NCI-H2196 (cell line): ENCODE measurements around the gene KIAA1958.

Experiments
- DNase-seq: peaks from one replicate; lab custom pipeline; 2025; ENCODE audit not compliant: unreplicated experiment; lab: John Stamatoyannopoulos, UW

KIAA1958 gene, protein sequence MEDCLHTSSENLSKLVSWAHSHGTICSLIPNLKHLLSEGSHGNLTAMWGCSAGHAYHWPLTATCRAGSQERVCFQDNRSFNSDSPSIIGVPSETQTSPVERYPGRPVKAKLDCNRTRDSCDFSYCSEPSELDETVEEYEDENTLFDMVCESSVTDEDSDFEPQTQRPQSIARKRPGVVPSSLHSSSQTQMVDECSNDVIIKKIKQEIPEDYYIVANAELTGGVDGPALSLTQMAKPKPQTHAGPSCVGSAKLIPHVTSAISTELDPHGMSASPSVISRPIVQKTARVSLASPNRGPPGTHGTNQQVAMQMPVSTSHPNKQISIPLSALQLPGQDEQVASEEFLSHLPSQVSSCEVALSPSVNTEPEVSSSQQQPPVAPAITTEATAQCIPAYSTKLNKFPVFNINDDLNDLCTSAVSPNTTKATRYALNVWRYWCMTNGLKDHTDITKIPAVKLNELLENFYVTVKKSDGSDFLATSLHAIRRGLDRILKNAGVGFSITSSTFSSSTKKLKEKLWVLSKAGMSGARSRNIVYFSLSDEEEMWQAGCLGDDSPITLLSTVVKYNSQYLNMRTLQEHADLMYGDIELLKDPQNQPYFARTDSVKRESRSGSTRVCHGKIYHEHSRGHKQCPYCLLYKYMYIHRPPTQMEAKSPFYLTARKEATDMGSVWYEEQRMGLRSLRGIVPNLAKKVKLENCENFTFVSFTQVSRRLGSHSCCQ

DNA sequence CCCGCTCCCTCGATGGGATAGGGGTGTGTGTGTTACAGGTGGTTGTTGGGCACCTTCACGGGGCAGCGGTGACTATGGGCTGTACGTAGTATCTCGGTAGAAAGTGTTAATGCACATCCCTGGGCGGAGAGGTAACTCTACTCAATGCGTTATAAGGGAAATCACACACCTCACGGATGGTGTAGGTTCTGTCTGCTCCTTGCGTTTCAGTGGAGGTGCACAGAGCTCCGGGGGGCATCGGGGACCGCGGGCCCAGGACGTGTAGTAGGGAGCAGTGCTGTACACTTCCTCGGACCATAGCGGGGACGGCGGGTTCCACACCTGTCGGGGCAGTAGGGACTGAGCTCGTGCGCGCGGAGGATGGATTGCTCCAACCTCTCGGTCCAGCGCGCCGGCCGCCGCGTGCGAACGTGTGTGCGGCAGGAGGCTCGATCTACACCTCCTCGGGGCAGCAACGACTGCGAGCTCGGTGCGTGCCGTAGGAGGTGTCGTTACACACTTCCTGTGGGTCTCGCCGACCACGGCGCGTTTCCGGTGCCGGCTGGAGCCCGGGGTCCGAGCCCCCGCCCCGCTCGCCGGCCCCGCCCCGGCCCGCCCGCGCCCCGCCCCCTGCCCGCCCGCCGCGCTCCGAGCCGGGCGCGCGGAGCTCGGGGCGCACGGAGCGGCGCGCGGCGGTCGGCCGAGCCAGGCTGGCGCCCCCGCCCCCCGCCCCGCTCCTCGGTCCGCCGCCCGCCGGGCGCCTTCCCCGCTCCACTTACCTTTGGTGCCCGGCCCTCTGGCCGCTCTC is at the start of gene KIAA1958:
TSS of gene KIAA1958 (plus strand) at position 607 of the 787 bp plus-strand sequence. CDS start 87,254 bp downstream, outside the sequence.
- peak; percentile 82 for DNase-seq

DNA sequence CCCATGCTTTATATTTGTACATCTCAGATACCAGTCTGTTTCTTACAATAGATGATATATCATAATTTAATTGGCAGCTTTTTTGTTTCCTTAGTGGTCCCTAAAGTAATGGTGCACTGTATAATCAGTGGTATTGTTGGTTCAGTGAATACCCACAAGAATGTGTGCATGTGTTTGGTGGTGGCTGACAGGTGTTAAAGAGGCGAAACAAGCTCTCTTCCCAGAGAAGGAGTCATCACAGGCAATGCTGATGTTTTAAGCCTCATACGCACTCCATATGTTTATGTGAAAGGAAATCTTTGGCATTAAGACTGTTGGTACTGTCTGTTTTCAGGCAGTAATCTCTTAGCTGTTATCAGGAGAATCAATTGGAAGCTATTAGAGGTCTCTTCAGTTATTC is 49.2 kb upstream of the KIAA1958 start:
- DNase-seq: no peak

DNA sequence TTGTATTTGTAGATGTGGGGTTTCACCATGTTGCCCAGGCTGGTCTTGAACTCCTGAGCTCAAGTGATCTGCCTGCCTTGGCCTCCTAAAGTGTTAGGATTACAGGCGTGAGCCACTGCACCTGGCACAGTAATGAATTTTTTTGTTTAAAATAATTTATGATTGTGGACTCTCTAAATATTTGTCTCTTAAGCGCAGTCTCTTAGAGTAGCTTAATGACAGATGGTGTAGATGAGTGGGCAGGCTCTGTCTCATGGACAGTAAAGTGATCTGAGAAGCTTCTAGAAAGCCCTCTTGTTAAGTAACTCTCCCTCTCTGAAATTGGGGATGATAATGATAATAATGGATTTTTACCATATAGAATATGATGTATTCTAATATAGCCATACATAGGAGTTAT is 47.5 kb upstream of the KIAA1958 start:
- DNase-seq: no peak

DNA sequence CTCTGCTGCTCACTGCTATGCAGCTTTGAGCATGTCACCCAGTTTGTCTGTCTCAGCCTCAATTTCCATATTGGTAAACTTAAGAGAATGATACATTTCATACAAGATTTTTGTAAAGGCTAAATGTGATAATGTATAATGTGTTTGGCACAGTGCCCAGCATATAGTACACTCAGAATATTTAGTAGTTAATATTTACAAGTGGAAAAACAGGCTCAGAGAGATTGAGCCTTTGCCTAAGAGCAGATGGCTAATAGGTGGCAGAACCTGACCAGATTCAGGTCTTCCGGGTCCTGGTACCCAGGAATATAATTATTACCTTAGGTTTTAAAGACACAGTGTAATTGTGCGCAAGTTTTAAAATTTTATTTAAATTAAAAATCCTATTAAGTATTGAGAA is 46.8 kb upstream of the KIAA1958 start:
- no peak for DNase-seq

DNA sequence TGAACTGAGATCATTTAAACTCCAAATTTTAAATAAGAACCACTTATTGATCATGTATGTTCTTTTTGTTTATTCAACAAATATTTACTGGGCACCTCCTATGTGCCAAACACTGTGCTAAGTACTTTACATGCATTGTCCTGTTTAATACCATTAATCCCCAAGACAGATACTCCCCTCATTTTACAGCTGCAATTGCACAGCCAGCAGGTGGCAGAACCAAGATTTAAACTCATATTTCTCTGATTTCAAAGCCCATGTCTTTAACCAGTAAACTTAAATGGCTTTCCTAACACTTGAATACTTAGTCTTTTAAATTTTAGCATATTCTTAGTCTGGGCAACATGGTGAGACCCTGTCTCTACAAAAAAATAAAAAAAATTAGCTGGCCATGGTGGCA is 43.4 kb upstream of the KIAA1958 start:
- no peak for DNase-seq

DNA sequence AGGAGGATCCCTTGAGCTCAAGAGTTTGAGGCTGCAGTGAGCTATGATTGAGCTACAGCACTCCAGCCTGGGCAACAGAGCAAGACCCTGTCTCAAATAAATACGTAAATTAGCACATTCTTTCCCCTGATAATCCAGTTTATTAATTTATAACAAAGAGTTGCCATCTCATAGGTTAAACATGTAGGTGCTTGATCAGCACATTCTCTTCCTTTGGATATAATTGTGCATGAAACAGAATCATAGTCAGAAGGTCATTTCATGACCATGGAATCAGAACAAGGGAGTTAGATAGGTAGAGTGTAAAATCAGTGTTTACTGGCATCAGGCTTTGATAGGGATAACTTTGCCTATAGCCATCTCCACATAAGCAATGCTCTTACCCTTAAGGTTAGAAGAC is 43.0 kb upstream of the KIAA1958 start:
- no peak for DNase-seq

DNA sequence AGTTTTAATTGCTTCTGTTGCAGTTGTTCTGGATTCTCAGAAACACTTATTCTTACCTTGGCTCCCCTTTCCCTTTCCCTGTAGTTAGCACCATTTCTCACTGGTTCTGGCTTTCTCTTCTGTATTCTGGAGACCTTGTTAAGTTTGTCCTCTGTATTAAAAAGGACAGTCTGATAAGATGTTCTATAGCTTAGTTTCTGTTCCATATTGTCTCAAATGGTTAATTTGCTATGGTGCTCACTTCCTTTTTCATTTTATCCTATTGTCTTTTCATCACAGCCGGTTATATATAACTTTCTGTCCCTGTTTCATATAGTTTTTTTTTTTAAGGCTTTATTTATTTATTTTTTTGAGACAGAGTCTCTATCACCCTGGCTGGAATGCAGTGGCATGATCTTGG is 41.4 kb upstream of the KIAA1958 start:
- DNase-seq: no peak

DNA sequence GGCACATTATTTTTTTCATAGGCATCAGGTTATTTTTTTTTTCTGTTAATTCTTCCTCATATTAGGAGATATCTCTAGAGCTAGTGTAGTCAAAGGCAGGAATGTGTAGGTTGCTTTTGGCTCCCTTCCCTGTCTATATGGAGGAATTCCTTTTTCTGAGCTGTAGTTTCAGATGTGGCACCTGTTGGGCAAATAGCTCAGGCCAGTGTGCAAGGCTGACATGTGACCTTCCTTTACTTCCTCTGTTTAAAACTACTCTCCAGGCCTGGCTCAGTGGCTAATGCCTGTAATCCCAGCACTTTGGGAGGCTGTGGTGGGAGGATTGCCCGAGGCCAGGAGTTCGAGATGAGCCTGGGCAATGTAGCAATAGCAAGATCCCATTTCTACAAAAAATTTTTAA is 40.5 kb upstream of the KIAA1958 start:
- DNase-seq: no peak

DNA sequence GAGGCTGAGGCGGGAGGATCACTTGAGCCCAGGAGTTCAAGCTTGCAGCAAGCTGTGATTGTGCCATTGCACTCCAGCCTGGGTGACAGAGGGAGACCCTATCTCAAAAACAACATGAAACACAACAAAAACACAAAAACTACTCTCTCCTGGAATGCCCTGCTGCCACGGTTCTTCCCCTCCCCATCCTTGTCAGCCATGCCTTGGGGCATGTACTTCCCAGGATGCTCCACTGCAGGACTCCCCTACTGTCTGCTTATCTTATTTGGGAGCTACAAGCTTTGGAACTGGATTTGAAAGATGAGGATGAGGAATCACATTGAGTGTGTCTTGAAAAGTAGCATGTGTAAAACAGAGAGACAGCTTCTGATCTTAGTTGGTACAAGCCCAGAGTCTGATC is 40.1 kb upstream of the KIAA1958 start:
- DNase-seq: no peak

DNA sequence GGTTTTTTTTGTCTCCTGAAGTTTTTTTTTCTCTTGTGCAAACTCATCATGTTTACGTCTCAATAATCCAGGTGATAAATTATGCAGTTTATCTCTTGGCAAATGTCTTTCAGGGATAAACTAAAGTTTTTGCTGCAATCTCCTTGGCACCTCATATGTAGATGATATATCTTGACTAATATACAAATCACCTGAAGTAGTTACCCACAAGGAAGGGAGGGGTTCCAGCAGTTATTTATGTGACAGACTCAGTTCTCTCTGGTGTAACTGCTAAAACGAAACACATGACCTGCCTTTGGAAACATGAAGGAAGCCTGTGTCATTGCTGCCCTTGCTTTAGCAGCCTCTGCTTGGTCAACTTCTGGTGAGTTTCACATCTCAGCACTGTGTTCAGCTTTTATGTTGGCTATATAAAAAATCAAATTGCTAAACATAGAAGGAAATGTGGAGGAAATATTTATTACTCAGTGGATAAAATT is 39.3 kb upstream of the KIAA1958 start:
- DNase-seq: no peak

DNA sequence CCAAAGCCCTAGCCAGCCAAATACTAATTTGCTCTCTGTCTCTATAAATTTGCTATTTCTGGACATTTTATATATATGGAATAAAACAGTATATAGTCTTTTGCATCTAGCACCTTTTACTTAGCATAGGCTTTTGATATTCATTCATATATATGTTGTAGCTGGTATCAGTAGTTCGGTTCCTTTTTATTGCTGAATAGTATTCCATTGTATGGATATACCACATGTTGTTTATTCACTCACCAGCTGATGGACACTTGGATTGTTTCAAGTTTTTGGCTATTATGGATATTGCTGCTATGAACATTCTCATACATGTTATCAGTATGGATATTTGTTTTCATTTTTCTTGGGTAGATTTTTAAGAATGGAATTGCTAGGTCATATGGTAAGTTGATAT is 23.8 kb upstream of the KIAA1958 start:
- DNase-seq: no peak

DNA sequence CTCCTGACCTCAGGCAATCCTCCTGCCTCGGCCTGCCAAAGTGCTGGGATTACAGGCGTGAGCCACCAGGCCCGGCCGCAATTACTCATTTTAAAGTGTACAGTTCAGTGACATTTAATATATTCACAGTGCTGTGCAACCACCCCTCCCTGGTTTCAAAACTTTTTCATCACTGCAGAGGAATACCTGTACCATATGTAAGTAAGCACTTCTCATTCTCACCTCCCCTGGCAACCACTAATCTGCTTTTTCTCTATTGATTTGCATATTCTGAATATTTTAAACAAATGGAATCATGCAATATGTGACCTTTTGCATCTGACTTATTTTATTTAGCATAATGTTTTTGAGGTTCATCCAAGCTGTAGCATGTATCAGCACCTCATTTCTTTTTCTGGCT is 21.3 kb upstream of the KIAA1958 start:
- DNase-seq: no peak

DNA sequence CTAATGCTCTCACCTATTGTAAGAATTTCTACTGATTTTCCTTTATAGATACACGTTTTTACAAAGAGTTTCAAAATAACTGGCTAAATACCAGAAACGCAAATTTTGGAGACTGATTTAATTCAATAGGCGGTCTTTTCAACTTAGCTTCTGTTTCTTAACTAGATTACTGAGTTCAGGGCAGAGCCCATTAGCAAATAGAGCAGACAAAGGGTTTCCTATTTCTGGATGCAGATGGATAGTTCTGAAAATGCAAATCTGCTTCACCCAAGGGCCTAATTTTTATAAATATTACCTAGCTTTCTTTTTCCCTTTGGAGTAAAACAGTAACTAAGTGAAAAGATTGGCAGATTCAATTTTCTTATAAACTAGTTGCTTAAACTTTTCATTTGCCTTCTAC is 13.6 kb upstream of the KIAA1958 start:
- DNase-seq: no peak

DNA sequence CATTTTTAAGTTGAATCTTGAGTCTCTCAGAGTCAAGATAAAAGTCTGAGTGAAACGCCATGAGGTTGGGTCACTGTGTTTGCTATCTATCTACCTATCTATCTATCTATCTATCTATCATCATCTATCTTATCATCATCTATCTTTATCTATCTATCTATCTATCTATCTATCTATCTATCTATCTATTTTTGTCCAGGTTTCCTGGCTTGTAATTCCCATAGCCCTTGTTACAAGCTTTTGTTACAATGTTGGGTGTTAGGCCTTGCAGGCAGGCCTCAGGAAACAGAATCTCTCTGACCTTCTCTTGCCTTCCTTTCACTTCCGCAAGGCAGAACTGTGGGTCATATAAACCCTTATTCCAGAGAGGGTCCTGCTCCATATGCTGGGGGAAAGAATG is 12.6 kb upstream of the KIAA1958 start:
- no peak for DNase-seq

DNA sequence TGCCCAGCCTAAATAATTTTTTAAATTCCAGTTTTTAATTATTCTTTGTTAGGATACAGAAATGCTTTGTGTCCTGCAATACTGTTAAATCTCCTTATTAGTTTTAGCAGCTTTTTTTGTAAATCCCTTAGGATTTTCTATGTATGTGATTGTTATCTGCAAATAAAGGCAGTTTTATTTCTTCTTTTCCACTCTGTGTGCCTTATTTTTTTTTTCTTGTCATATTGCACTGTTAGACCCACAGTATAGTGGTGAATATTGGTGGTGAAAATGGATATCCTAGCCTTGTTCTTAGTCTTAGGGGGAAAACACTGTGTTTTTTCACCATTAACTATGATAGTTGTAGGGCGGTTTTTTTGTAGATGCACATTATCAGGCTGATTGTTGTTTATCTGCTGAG is 11.3 kb upstream of the KIAA1958 start:
- no peak for DNase-seq

DNA sequence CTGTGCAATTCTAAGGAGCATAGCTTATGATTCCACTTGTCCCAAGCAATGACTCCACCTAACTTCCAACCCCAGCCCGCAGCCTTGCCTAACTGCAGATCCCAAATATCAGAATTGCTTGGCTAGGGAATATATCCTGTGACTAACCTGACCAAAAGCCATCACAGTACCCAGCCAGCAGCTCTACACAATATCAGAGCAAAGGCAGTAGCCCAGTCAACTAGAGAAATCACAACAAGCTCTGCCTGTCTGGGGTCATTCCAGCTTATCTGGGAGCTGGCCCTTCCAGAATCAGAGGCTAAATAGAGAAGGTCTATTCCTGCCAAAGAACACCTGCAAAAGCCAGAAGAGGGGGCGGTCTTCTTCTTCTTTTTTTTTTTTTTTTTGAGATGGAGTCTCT is 9.3 kb upstream of the KIAA1958 start:
- DNase-seq: no peak

DNA sequence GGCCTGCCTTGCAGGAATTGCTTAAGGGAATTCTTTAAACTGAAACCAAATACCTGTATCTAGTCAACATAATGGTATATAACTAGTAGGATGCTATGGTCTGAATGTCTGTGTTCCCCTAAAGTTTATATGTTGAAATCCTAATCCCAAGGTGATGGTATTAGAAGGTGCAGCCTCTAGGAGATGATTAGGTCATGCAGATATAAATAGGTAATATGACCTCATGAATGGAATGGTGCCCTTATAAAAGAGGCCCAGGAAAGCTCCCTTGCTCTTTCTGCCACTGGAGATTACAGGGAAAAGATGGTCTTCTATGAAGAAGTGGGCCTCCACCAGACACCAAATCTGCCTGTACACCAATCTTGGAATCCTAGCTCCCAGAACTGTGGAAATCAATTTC is 7.4 kb upstream of the KIAA1958 start:
- DNase-seq: no peak

DNA sequence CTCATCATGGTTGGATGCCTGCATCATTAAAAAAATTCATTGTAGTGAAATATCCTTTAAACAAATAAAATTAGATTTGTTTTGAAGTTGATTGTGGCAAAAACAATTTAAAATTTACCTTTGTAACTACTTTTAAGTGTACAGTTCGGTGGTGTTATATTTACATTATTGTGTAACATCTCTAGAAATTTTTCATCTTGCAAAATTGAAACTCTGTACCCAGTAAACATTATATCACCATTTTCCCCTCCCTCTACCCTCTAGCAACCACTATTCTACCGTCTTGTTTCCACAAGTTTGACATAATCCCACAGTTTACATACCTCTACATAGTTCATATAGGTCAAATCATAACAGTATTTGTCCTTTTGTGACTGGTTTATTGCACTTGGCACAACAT is 2.0 kb upstream of the KIAA1958 start:
- no peak for DNase-seq

DNA sequence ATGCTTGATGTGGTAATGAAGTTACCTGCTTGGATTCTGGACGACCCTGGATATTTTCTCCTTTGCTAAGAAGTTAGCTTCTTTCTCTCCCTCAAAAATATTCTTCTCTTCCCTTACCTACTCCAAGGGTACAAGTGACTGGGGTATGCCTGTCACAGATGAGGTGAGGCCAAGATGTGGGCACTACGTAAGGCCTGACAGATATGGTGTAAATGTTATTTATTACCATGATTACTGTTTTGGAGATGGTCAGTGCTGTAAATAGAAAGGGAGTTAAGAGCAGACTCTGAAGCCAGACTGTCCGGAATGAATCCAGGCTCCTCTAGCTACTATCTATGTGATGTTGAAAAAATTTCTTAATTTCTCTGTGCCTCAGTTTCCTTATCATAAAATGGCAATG is 1.1 kb upstream of the KIAA1958 start:
- no peak for DNase-seq

DNA sequence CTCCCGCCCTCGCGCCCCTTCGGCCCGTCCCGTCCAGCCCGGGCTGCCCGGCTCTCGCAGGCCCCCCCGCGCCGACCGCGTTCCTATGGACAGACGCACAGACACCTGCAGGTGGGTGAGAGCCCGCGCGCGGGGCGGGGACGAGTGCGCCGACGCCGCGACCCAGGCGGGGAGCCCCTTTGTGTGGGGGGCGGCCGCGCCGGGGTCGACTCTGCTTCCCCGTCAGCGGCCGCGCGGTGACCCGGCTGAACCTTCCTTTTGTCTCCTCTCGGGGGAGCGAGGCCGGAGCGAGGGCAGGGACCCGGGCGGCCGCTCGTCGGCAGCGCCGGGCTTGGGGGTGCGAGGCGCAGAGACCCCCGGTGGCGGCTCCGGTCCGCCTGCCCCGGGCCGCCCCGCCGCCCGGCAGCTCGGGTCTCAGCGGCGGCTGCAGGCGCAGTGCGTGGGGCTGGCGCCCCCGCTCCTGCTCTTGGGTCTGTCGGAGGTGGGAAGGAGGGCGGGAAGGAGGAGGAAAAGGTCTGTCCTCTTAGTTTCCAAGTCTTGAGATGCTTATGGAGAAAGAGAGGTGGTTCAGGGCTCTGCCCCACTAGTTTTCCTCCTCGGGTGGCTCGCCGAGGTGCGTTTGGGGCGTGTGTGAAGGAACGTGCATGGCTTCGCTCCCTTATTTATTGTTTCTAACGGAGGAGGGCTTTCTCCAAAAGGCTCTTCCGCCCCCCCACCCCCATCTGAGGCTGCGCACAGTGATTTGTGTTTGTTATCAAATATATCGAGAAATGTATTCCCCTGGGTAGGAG is 576 bp downstream of the KIAA1958 start:
- peak; percentile 56 for DNase-seq

DNA sequence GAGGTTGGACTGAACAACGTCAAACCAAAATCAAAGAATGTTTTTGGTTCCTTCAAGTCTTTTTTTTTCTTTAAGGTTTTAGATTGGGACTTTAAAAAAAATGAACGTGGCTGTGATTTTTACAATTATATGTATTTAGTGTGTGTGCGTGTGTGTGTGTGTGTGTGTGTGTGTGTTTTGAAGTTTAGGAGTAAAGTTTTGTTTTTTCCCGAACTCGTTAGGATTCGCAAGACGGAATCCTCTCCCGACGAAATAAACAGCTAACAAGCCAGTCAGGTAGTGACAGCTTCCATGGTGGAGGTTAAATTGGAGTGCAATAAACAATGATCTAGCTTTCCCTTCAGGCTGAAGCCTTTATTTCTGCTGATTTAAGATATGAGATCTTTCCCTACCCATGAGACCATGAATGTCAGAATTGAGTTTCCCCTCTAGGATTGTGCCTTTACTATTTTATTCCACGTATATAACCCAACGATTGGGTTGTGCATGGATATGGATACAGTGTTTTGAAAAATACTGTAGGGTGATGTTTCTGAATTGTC is 1.2 kb downstream of the KIAA1958 start:
- DNase-seq: no peak
